ENCODE data around the gene PCDH9. TPM values are rescaled to one million over a fixed set of nuclear protein-coding genes. Genes with fewer than 3 reads are reported as not detected.

The PCDH9 gene
- total and polyA plus RNA-seq, 11 donors = 3.0 to 39.6 (median 21.6) TPM

- Histone ChIP-seq H3K9me3 (no peaks in the 10 kb centered on the region), H3K4me1 (no peaks in the 10 kb centered on the region), H3K4me3 (no peak overlapping the region), H3K27me3 (no peaks in the 10 kb centered on the region), H3K36me3 (no peaks in the 10 kb centered on the region), H3K27ac (no peak overlapping the region)
- no peak for ATAC-seq
- intact Hi-C loops (cut with DNase I) = no loop called here
- no peak for DNase-seq
- no peak for TF ChIP-seq CTCF (IDR thresholded peaks at IDR 0.05)
- no peak for TF ChIP-seq POLR2A (IDR thresholded peaks at IDR 0.05)
- WGBS, 4 donors = 92 to 97% (median 94%) methylated on average over 2 of the region's 2 CpGs
Observed at GRCh38 chr13:66790861-66791260, 439.3 kb downstream of the PCDH9 start.

- Histone ChIP-seq H3K4me3 (no peak overlapping the region), H3K4me1 (peaks cover 0 to 3% (median 0%) of the 10 kb centered on the region in 12 donors), H3K9me3 (no peaks in the 10 kb centered on the region), H3K27me3 (no peaks in the 10 kb centered on the region), H3K27ac (no peak overlapping the region), H3K36me3 (no peaks in the 10 kb centered on the region)
- no peak for ATAC-seq
- intact Hi-C loops (cut with DNase I) = no loop called here
- no peak for DNase-seq
- TF ChIP-seq POLR2A (IDR thresholded peaks at IDR 0.05) (no peak), CTCF (IDR thresholded peaks at IDR 0.05) (no peak)
- 40 to 64% (median 52%) methylated on average over 2 of the region's 2 CpGs for WGBS, 4 donors
Observed at GRCh38 chr13:66781241-66781640, 448.9 kb downstream of the PCDH9 start.

- Histone ChIP-seq H3K4me1 (peaks cover 0 to 3% (median 0%) of the 10 kb centered on the region in 12 donors), H3K4me3 (no peak overlapping the region), H3K27ac (no peak overlapping the region), H3K27me3 (no peaks in the 10 kb centered on the region), H3K9me3 (no peaks in the 10 kb centered on the region), H3K36me3 (no peaks in the 10 kb centered on the region)
- intact Hi-C loops (cut with DNase I) = no loop called here
- no peak for ATAC-seq
- WGBS, 4 donors = 82 to 88% (median 85%) methylated on average over 3 of the region's 3 CpGs
- DNase-seq = no peak
- no peak for TF ChIP-seq CTCF (IDR thresholded peaks at IDR 0.05)
- TF ChIP-seq POLR2A (IDR thresholded peaks at IDR 0.05) = no peak
Observed at GRCh38 chr13:66780814-66781213, 449.3 kb downstream of the PCDH9 start.

GRCh38 chr13:66778461-66778860, 451.7 kb downstream of the PCDH9 start:
- Histone ChIP-seq H3K27ac (no peak overlapping the region), H3K4me1 (peaks cover 0 to 3% (median 0%) of the 10 kb centered on the region in 12 donors), H3K9me3 (no peaks in the 10 kb centered on the region), H3K27me3 (no peaks in the 10 kb centered on the region), H3K4me3 (no peak overlapping the region), H3K36me3 (no peaks in the 10 kb centered on the region)
- TF ChIP-seq POLR2A (IDR thresholded peaks at IDR 0.05) (no peak), CTCF (IDR thresholded peaks at IDR 0.05) (no peak)
- WGBS, 4 donors = 94 to 99% (median 98%) methylated on average over 1 of the region's 1 CpG
- no peak for DNase-seq
- ATAC-seq = no peak
- intact Hi-C loops (cut with DNase I) = no loop called here

All from heart left ventricle (tissue), 16 donors.